Esophagus (tissue), 2 donors: ENCODE data around the gene CCDC134. TPM values are rescaled to one million over a fixed set of nuclear protein-coding genes. Genes with fewer than 3 reads are reported as not detected.
"Not testable (repeated sequence)": the region's sequence is repeated elsewhere in the genome, so short reads cannot be mapped to it uniquely, and the experiment has no call there.

Experiments used
- H3K27ac ChIP-seq, 2 donors: one replicate each; pipeline ENCODE4 v1.5.1; 2013; ENCODE audit warnings: low read depth in 2 of 2, mild to moderate bottlenecking in 2 of 2, inconsistent platforms in 1 of 2, low read length in 1 of 2, moderate library complexity in 1 of 2
- H3K27me3 ChIP-seq, 2 donors: one replicate each; pipeline ENCODE4 v1.6.1; 2013; ENCODE audit warnings: low read length in 2 of 2, control low read depth in 1 of 2, mild to moderate bottlenecking in 1 of 2; ENCODE audit not compliant: insufficient read depth in 2 of 2, control insufficient read depth in 1 of 2
- H3K36me3 ChIP-seq, 2 donors: one replicate each; pipeline ENCODE4 v1.6.1; 2013; ENCODE audit warnings: low read length in 1 of 2; ENCODE audit not compliant: control insufficient read depth in 2 of 2, insufficient read depth in 2 of 2
- H3K4me1 ChIP-seq, 2 donors: one replicate each; pipeline ENCODE4 v1.6.1; 2013; ENCODE audit warnings: low read length in 1 of 2; ENCODE audit not compliant: control insufficient read depth in 2 of 2, insufficient read depth in 2 of 2
- H3K4me3 ChIP-seq, 2 donors: one replicate each; pipeline ENCODE4 v1.5.1; 2013; ENCODE audit warnings: low read length in 2 of 2, mild to moderate bottlenecking in 2 of 2, low read depth in 1 of 2, moderate library complexity in 1 of 2
- H3K9me3 ChIP-seq, 2 donors: one replicate each; pipeline ENCODE4 v1.6.1; 2013; ENCODE audit warnings: mild to moderate bottlenecking in 2 of 2, low read depth in 1 of 2, low read length in 1 of 2, moderate library complexity in 1 of 2; ENCODE audit not compliant: control insufficient read depth in 2 of 2, insufficient read depth in 1 of 2
- WGBS, 2 donors: extraction: QIAGEN DNeasy Blood & Tissue Kit; methylation state at CpG; one replicate each; pipeline ENCODE4 v1.1.7; 2013; 5-methylcytosine and 5-hydroxymethylcytosine counted together
- polyA plus RNA-seq, 2 donors: library from polyadenylated mRNA; stranded (reverse); fragments of 200-250 nt; gene quantifications; one replicate each; pipeline ENCODE4 v1.2.3, GENCODE V29; 2013
- donor health status: healthy with polysubstance abuse.
- donor health status: Bipolar disorder and iron deficiency.

The CCDC134 gene
- polyA plus RNA-seq, 2 donors: 1.5 to 1.9 TPM

DNA sequence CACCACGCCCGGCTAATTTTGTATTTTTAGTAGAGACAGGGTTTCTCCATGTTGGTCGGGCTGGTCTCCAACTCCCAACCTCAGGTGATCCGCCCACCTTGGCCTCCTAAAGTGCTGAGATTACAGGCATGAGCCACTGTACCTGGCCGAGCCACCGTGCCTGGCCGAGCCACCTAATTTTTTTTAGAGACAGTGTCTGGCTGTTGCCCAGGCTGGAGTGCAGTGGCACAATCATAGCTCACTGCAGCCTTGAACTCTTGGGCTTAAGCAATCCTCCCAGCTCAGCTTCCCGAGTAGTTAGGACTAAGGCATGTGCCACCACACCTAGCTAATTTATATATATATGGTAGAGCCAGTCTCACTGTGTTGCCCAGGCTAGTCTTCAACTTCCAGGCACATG, 35.0 kb downstream of the CCDC134 start:
- not testable (repeated sequence) for H3K27me3 ChIP-seq, H3K4me1 ChIP-seq, H3K4me3 ChIP-seq, H3K9me3 ChIP-seq, H3K36me3 ChIP-seq
- H3K27ac ChIP-seq: peak overlapping the region; percentile 28 to 68
- 55 to 69% methylated on average over 6 to 8 of the region's 8 CpGs for WGBS, 2 donors

DNA sequence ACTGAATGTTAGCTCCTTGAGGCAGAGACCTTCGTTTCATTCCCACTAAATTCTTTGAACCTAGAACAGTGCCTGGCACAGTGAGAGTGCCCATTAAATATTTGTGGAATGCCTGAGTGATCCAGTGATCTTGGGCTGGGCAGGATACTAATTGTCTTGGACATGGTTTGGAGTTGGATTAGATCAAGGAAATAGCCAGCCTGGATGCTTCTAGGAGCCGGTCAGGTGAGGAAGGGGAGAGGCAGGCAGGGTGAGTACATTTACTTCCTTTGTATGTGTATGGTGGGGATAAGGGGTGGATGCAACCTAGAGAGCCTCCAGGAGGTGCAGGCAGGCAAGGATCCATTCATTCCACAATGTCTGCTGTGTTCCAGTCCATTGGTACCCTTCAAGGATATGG, 36.1 kb downstream of the CCDC134 start:
- H3K4me1 ChIP-seq: peaks cover 0 to 11% of the 10 kb centered on the region in 2 donors
- WGBS, 2 donors: 83 to 84% methylated on average over 2 of the region's 2 CpGs
- H3K36me3 ChIP-seq: peaks cover 0 to 4% of the 10 kb centered on the region in 2 donors
- H3K4me3 ChIP-seq: no peak overlapping the region
- no peaks in the 10 kb centered on the region for H3K27me3 ChIP-seq
- H3K27ac ChIP-seq: peak overlapping the region; percentile 28 to 88
- H3K9me3 ChIP-seq: no peaks in the 10 kb centered on the region

DNA sequence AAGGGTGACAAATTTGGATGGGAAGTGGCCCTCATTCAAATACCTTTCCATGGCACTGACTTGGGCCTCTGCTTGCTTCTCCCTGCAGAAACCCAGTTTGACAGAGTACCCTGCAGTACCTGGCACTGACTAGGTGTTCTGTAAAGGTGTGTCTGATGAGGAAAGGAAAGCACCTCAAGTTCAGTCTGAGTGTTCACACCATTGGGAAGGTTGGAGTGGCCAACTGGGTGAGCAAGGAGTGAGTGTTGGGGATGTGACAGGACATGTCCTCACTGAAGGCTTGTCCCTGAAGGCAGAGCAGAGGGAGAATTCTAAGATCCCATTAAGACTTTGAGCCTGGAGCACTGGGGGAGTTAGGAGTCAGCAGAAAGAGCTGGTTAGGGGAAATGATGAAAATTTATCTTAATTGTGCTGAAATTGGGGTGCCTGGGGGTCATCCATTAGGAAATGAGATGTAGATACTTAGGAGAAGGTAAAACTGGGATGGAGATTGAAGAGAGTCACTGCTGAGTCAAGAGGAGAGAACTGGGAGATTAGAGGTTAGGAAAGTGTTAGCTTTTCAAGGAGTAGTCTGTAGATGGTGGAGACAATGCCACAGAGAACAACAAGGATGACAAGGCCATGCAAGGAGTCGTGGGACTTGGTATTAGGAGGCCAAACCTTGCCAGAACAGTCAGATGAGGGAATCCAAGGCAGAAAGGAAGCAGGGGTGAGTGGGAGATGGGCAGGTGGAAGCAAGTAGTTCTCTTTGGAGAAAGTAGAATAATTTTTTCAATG, 38.6 kb downstream of the CCDC134 start:
- H3K4me3 ChIP-seq: no peak overlapping the region
- H3K36me3 ChIP-seq: peaks cover 0 to 4% of the 10 kb centered on the region in 2 donors
- H3K4me1 ChIP-seq: peaks cover 0 to 11% of the 10 kb centered on the region in 2 donors
- H3K27me3 ChIP-seq: no peaks in the 10 kb centered on the region
- H3K27ac ChIP-seq: peak overlapping the region; percentile 79 to 86
- 30 to 40% methylated on average over 1 of the region's 1 CpG for WGBS, 2 donors
- H3K9me3 ChIP-seq: no peaks in the 10 kb centered on the region

DNA sequence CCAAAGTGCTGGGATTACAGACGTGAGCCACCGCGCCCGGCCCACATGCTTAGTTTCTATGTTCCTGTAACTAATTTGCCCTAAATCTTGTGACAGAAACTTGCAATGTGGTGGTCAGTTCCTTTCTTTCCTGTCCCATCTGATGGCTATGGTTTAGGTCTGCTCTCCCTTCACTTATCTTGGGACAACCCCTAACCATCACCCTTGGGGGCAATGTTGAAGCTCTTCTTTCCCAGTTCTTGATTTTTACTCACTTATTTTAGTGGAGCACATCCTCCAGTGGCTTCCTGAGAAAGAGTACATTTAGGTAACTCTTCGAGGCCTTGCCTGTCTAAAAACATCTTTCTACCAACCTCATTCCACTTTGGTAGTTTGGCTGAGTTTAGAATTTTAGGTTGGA, 39.7 kb downstream of the CCDC134 start:
- H3K27ac ChIP-seq: peak overlapping the region; percentile 84 to 86
- no peaks in the 10 kb centered on the region for H3K9me3 ChIP-seq
- no peaks in the 10 kb centered on the region for H3K27me3 ChIP-seq
- peaks cover 0 to 6% of the 10 kb centered on the region in 2 donors for H3K36me3 ChIP-seq
- 83 to 86% methylated on average over 5 of the region's 5 CpGs for WGBS, 2 donors
- H3K4me3 ChIP-seq: no peak overlapping the region
- H3K4me1 ChIP-seq: peaks cover 0 to 11% of the 10 kb centered on the region in 2 donors

DNA sequence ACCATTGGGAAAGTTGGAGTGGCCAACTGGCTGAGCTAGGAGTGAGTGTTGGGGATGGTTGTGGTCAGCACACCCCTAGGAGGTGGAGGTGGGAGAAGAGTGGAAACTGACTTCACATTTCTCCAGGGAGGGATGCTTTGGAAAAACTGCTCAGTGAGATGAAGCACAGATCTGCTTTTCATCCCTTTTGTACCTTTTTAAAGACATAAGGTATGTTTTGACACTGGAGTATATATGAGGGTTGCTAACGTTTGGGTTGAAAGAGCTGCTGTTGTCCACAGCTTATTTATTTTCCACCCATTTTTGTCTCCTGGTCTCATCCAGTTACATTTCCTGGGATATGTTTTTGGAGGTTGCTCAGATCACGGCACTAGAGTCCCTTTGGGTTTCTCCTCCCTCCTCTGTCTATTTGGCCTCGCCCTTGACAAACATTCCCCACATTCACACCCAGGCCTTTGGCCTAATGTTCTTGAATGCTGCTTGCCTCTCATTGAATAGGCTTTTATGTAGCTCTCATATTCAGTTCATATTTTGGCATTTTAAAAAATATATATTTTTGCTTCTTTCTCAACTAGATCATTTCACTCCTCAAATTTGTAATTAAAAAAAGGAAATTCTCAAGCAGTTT, 40.7 kb downstream of the CCDC134 start:
- H3K27ac ChIP-seq: peak overlapping the region; percentile 84 to 94
- H3K36me3 ChIP-seq: peaks cover 0 to 6% of the 10 kb centered on the region in 2 donors
- 28 to 32% methylated on average over 3 of the region's 3 CpGs for WGBS, 2 donors
- peaks cover 0 to 17% of the 10 kb centered on the region in 2 donors for H3K4me1 ChIP-seq
- H3K27me3 ChIP-seq: no peaks in the 10 kb centered on the region
- H3K4me3 ChIP-seq: no peak overlapping the region
- no peaks in the 10 kb centered on the region for H3K9me3 ChIP-seq

DNA sequence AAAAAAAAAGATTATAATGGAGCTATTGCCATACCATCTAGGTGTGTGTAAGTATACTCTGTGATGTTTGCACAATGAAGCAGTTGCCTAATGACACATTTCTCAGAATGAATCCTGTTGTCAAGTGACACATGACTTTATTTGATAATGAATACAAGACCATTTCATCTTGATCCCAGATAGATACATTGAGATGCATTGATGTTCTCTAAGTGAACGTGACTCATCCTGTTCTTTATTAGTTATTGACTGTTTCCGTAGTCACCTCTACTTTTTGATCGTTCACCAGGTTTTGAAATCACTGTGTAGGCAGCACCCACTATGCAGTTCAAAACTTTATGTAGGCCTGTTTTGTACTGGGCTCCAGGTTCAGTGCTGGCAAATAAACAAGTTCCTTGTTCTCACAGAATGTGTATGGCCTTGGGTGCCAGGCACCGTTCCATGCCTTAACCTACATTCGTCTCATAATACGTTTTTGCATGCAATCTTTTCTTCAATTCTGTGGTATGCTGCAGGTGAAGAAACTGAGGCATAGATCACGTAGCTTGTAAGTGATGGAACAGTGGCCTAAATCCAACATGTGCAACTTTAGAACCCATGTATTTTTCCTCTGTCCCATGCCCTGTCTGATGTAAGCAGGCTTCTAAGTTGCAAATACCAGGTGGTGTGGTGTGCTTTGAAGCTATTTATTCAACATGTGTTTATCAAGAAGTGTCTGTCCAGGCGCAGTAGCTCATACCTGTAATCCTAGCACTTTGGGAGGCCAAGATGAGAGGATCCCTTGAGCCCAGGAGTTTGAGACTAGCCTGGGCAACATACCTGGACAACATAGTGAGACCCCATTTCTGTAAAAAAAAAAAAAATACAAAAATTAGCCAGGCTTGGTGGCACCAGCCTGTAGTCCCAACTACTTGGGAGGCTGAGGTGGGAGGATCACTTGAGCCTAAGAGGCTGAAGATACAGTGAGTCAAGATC, 42.8 kb downstream of the CCDC134 start:
- H3K36me3 ChIP-seq: peaks cover 0 to 4% of the 10 kb centered on the region in 2 donors
- WGBS, 2 donors: 43 to 49% methylated on average over 8 of the region's 8 CpGs
- no peaks in the 10 kb centered on the region for H3K27me3 ChIP-seq
- H3K4me3 ChIP-seq: no peak overlapping the region
- peaks cover 0 to 21% of the 10 kb centered on the region in 2 donors for H3K4me1 ChIP-seq
- no peaks in the 10 kb centered on the region for H3K9me3 ChIP-seq
- H3K27ac ChIP-seq: peak overlapping the region; percentile 78 to 79

DNA sequence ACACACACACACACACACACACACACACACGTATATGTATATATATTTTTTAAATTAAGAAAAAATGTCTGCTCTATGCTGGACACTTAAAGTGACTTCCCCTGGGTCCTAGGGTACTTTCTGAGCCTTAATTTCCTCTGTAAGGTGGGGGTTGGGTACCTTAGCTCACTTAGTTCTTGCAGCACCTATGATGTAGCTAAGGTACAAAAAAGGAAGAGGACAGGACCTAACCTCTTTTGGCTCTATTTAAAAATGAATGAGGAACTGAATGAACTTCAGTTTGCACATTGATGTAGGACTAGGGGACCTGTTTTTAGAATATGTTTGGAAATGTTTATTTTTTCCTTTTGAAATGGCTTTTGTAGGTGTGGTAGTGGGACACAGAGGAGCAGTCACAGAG, 43.6 kb downstream of the CCDC134 start:
- H3K9me3 ChIP-seq: no peaks in the 10 kb centered on the region
- 31 to 47% methylated on average over 1 of the region's 1 CpG for WGBS, 2 donors
- peaks cover 3 to 20% of the 10 kb centered on the region in 2 donors for H3K4me1 ChIP-seq
- H3K27ac ChIP-seq: peak overlapping the region; percentile 74 to 79
- peaks cover 0 to 4% of the 10 kb centered on the region in 2 donors for H3K36me3 ChIP-seq
- H3K4me3 ChIP-seq: no peak overlapping the region
- no peaks in the 10 kb centered on the region for H3K27me3 ChIP-seq

DNA sequence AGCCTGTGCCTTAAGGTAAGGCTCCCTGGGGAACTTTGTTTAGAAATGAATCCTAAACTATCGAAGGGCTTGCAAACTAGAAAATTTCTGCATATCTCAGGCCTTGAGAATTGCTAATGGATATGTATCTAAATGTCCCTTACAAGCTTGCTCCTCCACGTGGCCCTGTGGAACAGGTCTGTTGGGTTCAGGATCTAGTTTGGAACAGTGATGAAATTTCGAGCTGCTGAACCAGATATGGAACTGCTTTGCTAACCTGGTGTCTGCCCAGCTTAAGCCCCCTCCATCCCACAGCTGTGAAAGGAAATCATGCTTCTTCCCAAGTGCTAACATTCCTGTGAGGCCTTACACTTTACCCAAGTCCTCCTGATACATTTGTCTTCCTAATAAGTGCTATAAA, 44.0 kb downstream of the CCDC134 start:
- 36 to 40% methylated on average over 3 of the region's 3 CpGs for WGBS, 2 donors
- no peaks in the 10 kb centered on the region for H3K27me3 ChIP-seq
- no peak overlapping the region for H3K4me3 ChIP-seq
- peak overlapping the region; percentile 79 to 81 for H3K27ac ChIP-seq
- peaks cover 3 to 18% of the 10 kb centered on the region in 2 donors for H3K4me1 ChIP-seq
- H3K36me3 ChIP-seq: peaks cover 0 to 4% of the 10 kb centered on the region in 2 donors
- no peaks in the 10 kb centered on the region for H3K9me3 ChIP-seq
